Esophagus muscularis mucosa (tissue), 4 donors: Measurements from ENCODE around the gene FADS1. TPM values are rescaled to one million over a fixed set of nuclear protein-coding genes. Genes with fewer than 3 reads are reported as not detected.

ENCODE experiments used
- DNase-seq: peaks from one replicate; pipeline ENCODE4 v3.0.0-alpha.2; 2017; ENCODE audit errors: extremely low spot score
- H3K27ac ChIP-seq, 4 donors: fragments of 200-600 bp; sonication (generic); replicated peaks in 1 of 4; 1 replicate in 3 of 4; 2 replicates in 1 of 4; pipeline ENCODE4 v1.5.1; 2016 to 2019; ENCODE audit warnings: mild to moderate bottlenecking in 1 of 4
- H3K27me3 ChIP-seq, 4 donors: fragments of 200-600 bp; sonication (generic); one replicate each; pipeline versions ENCODE4 v1.5.1 to v1.6.0; 2016 to 2019
- H3K36me3 ChIP-seq, 4 donors: fragments of 200-600 bp; sonication (generic); one replicate each; pipeline ENCODE4 v1.5.1; 2016 to 2019
- H3K4me1 ChIP-seq, 4 donors: fragments of 200-600 bp; sonication (generic); one replicate each; pipeline ENCODE4 v1.5.1; 2016 to 2019
- H3K4me3 ChIP-seq, 4 donors: fragments of 200-600 bp; sonication (generic); 1 replicate in 2 of 4; 2 replicates in 2 of 4; pipeline ENCODE4 v1.5.1; 2016 to 2019; ENCODE audit warnings: mild to moderate bottlenecking in 4 of 4, moderate library complexity in 1 of 4
- H3K9me3 ChIP-seq, 4 donors: fragments of 200-600 bp; sonication (generic); 1 replicate in 3 of 4; 2 replicates in 1 of 4; pipeline ENCODE4 v1.5.1; 2016 to 2019
- CTCF ChIP-seq, 3 experiments: fragments of 200-600 bp in 2 of 3; fragments of 450-650 bp in 1 of 3; sonication (generic) in 2 of 3; IDR thresholded peaks; one replicate each; pipeline ENCODE4 v1.5.1; 2017 to 2019; ENCODE audit warnings: antibody characterized with exemption in 3 of 3, mild to moderate bottlenecking in 2 of 3, moderate library complexity in 1 of 3
- EP300 ChIP-seq: sonication (generic); formaldehyde crosslinking; IDR thresholded peaks from one replicate; pipeline ENCODE4 v1.6.1; 2017; ENCODE audit warnings: antibody characterized with exemption
- POLR2A ChIP-seq: fragments of 450-650 bp; IDR thresholded peaks from one replicate; pipeline ENCODE4 v1.6.1; 2017; ENCODE audit warnings: antibody characterized with exemption, moderate library complexity, mild to moderate bottlenecking, low read depth
- POLR2AphosphoS5 ChIP-seq, 2 donors: sonication (generic); formaldehyde crosslinking; IDR thresholded peaks; one replicate each; pipeline ENCODE4 v1.6.1; 2017; ENCODE audit warnings: antibody characterized with exemption in 2 of 2
- WGBS: methylation state at CpG from one replicate; pipeline ENCODE4 v1.1.5; 2018; 5-methylcytosine and 5-hydroxymethylcytosine counted together
- intact Hi-C: fragments of 100-400 bp; cut with DNase I; formaldehyde crosslinking; loops from one replicate; pipeline ENCODE4 v1.15.1; 2023
- total RNA-seq, 4 donors: library from RNA; depleted of rRNA; stranded (reverse); fragments of >200 nt; gene quantifications; one replicate each; pipeline versions ENCODE4 v1.1.0 to v1.2.1, GENCODE V29; 2016

The FADS1 gene
- total RNA-seq, 4 donors from 2014 or later, result 20.2 to 26.0 (median 23.8) TPM

DNA sequence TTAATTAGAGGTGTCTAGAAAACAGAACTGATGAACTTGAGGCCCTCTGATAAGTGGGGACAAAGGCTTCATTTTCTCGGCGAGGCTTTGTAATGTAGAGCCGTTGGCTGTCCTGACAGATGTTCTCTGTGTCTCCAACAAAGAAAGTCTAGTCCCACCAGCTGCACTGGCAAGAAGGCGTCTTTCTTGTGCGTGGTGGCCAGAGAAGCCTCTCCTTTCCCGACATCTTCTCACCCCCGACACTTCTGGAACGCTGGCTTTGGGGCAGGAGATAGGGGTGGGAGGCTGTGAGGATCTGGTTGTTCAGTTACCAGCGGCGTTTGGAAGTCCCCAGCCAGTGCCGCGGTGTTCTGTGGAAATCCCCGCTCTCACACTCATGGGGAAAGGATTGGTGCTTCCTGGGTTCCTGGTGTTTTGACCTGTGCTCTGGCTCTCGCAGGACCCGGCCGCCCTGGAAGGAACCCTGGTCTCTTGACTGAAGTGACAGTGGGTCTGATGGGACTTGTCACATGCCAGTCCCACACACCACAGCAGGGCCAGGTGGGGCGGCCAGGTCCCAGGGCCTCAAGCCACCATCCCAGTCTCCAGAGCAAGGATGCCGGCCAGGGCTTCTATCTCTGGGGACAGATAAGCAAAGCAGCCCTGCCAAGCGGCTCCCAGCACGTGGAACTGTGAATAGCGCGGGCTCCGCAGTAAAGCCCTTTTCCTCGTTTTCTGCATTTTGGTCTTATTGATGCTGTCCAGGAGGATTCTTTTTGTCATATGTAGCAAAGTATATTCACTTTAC is 34.5 kb upstream of the FADS1 start:
- Histone ChIP-seq H3K36me3 (peaks cover 0 to 97% (median 23%) of the 10 kb centered on the region in 4 donors), H3K27ac (peak overlapping the region in 2 of 4 donors; percentile 4 to 50), H3K4me3 (no peak overlapping the region), H3K9me3 (no peaks in the 10 kb centered on the region), H3K27me3 (no peaks in the 10 kb centered on the region), H3K4me1 (peaks cover 0 to 16% (median 6%) of the 10 kb centered on the region in 4 donors)
- intact Hi-C loops, result no loop called here
- no peak for TF ChIP-seq POLR2AphosphoS5 (IDR thresholded peaks at IDR 0.05)
- no peak for TF ChIP-seq EP300
- no peak for TF ChIP-seq CTCF (IDR thresholded peaks at IDR 0.05)
- TF ChIP-seq POLR2A, result no peak
- no peak for DNase-seq
- 83% methylated on average over 19 of the region's 24 CpGs for WGBS

DNA sequence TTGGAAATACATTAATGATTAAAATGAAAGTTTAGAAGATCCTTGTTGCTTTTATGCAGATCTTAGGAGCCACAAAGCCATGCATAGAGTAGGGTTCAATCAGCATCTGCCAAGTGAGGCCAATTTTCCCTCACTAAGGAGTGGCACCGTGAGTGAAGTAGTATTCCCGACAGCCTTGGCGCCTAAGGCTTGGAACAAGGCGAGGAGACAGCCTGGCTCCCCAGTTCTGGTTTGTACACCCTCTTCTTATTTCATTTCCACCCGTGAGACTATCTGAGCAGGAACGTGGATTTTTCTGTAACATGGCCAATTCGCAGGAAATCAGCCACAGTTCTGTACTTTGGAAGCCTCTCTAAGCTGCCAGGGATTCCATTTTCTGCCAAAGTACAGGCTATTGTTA is 33.9 kb upstream of the FADS1 start:
- intact Hi-C loops, result no loop called here
- Histone ChIP-seq H3K27ac (peak overlapping the region in 1 of 4 donors; percentile 50), H3K27me3 (no peaks in the 10 kb centered on the region), H3K36me3 (peaks cover 0 to 93% (median 23%) of the 10 kb centered on the region in 4 donors), H3K4me3 (no peak overlapping the region), H3K9me3 (no peaks in the 10 kb centered on the region), H3K4me1 (peaks cover 0 to 16% (median 6%) of the 10 kb centered on the region in 4 donors)
- TF ChIP-seq EP300, result no peak
- no peak for TF ChIP-seq CTCF (IDR thresholded peaks at IDR 0.05)
- no peak for TF ChIP-seq POLR2AphosphoS5 (IDR thresholded peaks at IDR 0.05)
- no peak for TF ChIP-seq POLR2A
- DNase-seq, result no peak
- 77% methylated on average over 7 of the region's 7 CpGs for WGBS

- Histone ChIP-seq H3K9me3 (no peaks in the 10 kb centered on the region), H3K27ac (no peak overlapping the region), H3K27me3 (no peaks in the 10 kb centered on the region), H3K36me3 (peaks cover 0 to 91% (median 17%) of the 10 kb centered on the region in 4 donors), H3K4me3 (no peak overlapping the region), H3K4me1 (peaks cover 0 to 12% (median 3%) of the 10 kb centered on the region in 4 donors)
- no peak for DNase-seq
- WGBS, result 96% methylated on average over 9 of the region's 9 CpGs
- intact Hi-C loops, result no loop called here
- TF ChIP-seq CTCF (IDR thresholded peaks at IDR 0.05), result no peak
- no peak for TF ChIP-seq POLR2AphosphoS5 (IDR thresholded peaks at IDR 0.05)
- no peak for TF ChIP-seq POLR2A
- no peak for TF ChIP-seq EP300
These were observed 31.8 kb upstream of the FADS1 start for GRCh38 chr11:61848631-61849030.

- peaks cover 0 to 12% (median 3%) of the 10 kb centered on the region in 4 donors for H3K4me1 ChIP-seq
- H3K36me3 ChIP-seq, result peaks cover 0 to 94% (median 19%) of the 10 kb centered on the region in 4 donors
- DNase-seq, result no peak
- intact Hi-C loops, result no loop called here
- TF ChIP-seq POLR2A (no peak), POLR2AphosphoS5 (IDR thresholded peaks at IDR 0.05) (no peak), CTCF (IDR thresholded peaks at IDR 0.05) (no peak), EP300 (no peak)
- H3K4me3 ChIP-seq, result no peak overlapping the region
- 88% methylated on average over 18 of the region's 18 CpGs for WGBS
- H3K27me3 ChIP-seq, result no peaks in the 10 kb centered on the region
- H3K9me3 ChIP-seq, result no peaks in the 10 kb centered on the region
- H3K27ac ChIP-seq, result no peak overlapping the region
These were observed 31.2 kb upstream of the FADS1 start for GRCh38 chr11:61847914-61848581.
